ENCODE measurements around the gene AP2B1.

DNA sequence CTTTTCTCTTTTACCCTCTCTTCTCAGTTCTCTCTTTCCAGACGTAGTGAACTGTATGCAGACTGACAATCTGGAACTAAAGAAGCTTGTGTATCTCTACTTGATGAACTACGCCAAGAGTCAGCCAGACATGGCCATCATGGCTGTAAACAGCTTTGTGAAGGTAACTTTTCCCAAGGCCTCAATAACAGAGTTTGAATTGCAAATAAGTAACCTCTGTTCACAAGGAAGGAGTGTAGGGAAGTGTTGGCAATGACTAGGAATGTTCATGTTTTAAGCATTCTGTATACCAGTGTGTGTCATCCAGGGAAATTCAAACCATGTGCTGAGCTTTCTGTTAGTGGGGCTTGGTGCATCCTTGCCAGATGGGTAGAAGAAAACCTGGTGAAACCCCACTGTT lies 18.6 kb downstream of the AP2B1 start:
- TF ChIP-seq POLR2A (IDR thresholded peaks at IDR 0.05) (no peak), POLR2AphosphoS5 (IDR thresholded peaks at IDR 0.05) (no peak), EP300 (IDR thresholded peaks at IDR 0.05; ENCODE audit: low read depth) (no peak)
- TF ChIP-seq, protein P1, sequence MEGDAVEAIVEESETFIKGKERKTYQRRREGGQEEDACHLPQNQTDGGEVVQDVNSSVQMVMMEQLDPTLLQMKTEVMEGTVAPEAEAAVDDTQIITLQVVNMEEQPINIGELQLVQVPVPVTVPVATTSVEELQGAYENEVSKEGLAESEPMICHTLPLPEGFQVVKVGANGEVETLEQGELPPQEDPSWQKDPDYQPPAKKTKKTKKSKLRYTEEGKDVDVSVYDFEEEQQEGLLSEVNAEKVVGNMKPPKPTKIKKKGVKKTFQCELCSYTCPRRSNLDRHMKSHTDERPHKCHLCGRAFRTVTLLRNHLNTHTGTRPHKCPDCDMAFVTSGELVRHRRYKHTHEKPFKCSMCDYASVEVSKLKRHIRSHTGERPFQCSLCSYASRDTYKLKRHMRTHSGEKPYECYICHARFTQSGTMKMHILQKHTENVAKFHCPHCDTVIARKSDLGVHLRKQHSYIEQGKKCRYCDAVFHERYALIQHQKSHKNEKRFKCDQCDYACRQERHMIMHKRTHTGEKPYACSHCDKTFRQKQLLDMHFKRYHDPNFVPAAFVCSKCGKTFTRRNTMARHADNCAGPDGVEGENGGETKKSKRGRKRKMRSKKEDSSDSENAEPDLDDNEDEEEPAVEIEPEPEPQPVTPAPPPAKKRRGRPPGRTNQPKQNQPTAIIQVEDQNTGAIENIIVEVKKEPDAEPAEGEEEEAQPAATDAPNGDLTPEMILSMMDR (IDR thresholded peaks at IDR 0.05): no peak

Data from transverse colon (tissue), 4 donors.